ENCODE results near the gene TDRD10. TPM values are rescaled to one million over a fixed set of nuclear protein-coding genes. Genes with fewer than 3 reads are reported as not detected.

Gene TDRD10
- total and polyA plus RNA-seq, 2 of the 4 experiments (the other 2 are of a cell fraction): not detected

DNA sequence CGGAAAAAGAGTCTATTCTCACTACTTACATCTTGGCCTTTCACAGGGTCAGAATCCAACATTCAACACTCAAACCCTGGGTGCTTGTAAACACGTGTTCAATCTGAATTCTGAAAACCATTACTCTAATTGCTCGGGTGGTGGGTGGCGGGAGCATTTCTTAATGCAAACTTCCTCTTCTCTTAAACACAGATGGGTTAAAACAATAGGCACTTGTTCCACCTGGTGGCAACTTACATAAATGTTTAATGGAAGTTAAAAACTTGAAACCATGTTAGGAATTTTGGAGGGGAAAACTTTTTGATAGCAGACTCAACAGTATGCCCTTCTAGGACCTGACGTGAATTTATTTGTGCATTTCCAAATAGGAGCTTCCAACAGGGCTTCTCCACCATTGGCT lies 23.4 kb upstream of the TDRD10 start:
- in situ Hi-C loops (cut with MboI; ENCODE audit: low sequenced_read_pairs): no loop called here
- H3K4me2 ChIP-seq (ENCODE audit: low read depth, low read length): no peak overlapping the region
- CTCF ChIA-PET: interaction anchor here (1.0 to 2.1 kb wide), 8 partner anchors 8 to 470 kb away, joined by 3 to 14 read pairs (median 3); no protein-coding TSS in a partner anchor
- H2AFZ ChIP-seq (replicated peaks; ENCODE audit: low read length, poor library complexity): no peak overlapping the region
- no peak overlapping the region for H2AK5ac ChIP-seq (ENCODE audit: low read depth, low read length)
- H4K8ac ChIP-seq (ENCODE audit: low read depth in 2 of 2, low read length in 2 of 2): no peak overlapping the region
- H2BK120ac ChIP-seq (ENCODE audit: low read depth, low read length): no peak overlapping the region
- intact Hi-C loops (cut with micrococcal nuclease): loop anchor here (2.0 to 10.0 kb wide), 3 partner anchors 72 to 606 kb away; no protein-coding TSS in a partner anchor
- no peak overlapping the region for H3K18ac ChIP-seq (ENCODE audit: low read depth, low read length)
- H3K9ac ChIP-seq (ENCODE audit: low read depth, low read length): no peak overlapping the region
- no peak overlapping the region for H2BK15ac ChIP-seq (ENCODE audit: low read depth, low read length)
- BruUV-seq (replicated peaks): no TSS peak
- no peak overlapping the region for H3K56ac ChIP-seq (ENCODE audit: extremely low read depth, insufficient read depth, low read length)
- no peak overlapping the region for H3K27ac ChIP-seq (ENCODE audit: insufficient read depth, low read length)
- H3K27me3 ChIP-seq (ENCODE audit: control insufficient read depth, insufficient read depth, low read length): peaks cover 5% of the 10 kb centered on the region; the same call in 1 of the 2 replicates
- H2BK20ac ChIP-seq (ENCODE audit: low read depth, low read length): no peak overlapping the region
- H3K9me1 ChIP-seq (ENCODE audit: insufficient read depth, low read length): peaks cover 6% of the 10 kb centered on the region; the same call in 1 of the 2 replicates
- H3K4ac ChIP-seq (ENCODE audit: low read depth, low read length): no peak overlapping the region
- peak overlapping the region; percentile 47 for H2AK9ac ChIP-seq (replicated peaks; ENCODE audit: low read depth, low read length, poor library complexity)
- no peaks in the 10 kb centered on the region; the same call in 1 of the 2 replicates for H3K4me1 ChIP-seq (ENCODE audit: control insufficient read depth, insufficient read depth, low read length)
- H3K23ac ChIP-seq (ENCODE audit: low read depth, low read length): no peak overlapping the region
- H3K4me3 ChIP-seq (ENCODE audit: insufficient read depth, low read depth, low read length): no peak overlapping the region
- H4K5ac ChIP-seq (ENCODE audit: low read depth, low read length): no peak overlapping the region
- no peak overlapping the region for H4K91ac ChIP-seq (ENCODE audit: insufficient read depth, low read depth, low read length)
- DNase-seq: peak; percentile 34
- no peaks in the 10 kb centered on the region for H3K9me3 ChIP-seq (ENCODE audit: control insufficient read depth, insufficient read depth, low read length)
- WGBS, 2 experiments (ENCODE audit: extremely low coverage in 2 of 2, insufficient read length in 1 of 2): no CpG with 5 or more reads among the region's 5 CpGs
- no peaks in the 10 kb centered on the region for H4K20me1 ChIP-seq (ENCODE audit: insufficient read depth, low read length)
- dilution Hi-C loops (cut with HindIII; ENCODE audit: low sequenced_read_pairs, unreplicated experiment): no loop called here
- POLR2A ChIA-PET (ENCODE audit: unreplicated experiment): no interaction called here
- H3K36me3 ChIP-seq (ENCODE audit: control insufficient read depth, insufficient read depth, low read length): no peaks in the 10 kb centered on the region
- H3K14ac ChIP-seq (replicated peaks; ENCODE audit: low read depth, low read length): no peak overlapping the region
- no peak overlapping the region for H2BK5ac ChIP-seq (ENCODE audit: low read depth, low read length, poor library complexity, severe bottlenecking)
- H3K79me1 ChIP-seq (ENCODE audit: low read depth in 1 of 2, low read length in 2 of 2): no peaks in the 10 kb centered on the region
- peak; percentile 29; the same call in 1 of the 2 replicates for TF ChIP-seq SMC3 (IDR thresholded peaks at IDR 0.05; ENCODE audit: low read depth, low read length)
- no peak for TF ChIP-seq RAD21 (IDR thresholded peaks at IDR 0.05; ENCODE audit: low read length)
- TF ChIP-seq, protein P1, sequence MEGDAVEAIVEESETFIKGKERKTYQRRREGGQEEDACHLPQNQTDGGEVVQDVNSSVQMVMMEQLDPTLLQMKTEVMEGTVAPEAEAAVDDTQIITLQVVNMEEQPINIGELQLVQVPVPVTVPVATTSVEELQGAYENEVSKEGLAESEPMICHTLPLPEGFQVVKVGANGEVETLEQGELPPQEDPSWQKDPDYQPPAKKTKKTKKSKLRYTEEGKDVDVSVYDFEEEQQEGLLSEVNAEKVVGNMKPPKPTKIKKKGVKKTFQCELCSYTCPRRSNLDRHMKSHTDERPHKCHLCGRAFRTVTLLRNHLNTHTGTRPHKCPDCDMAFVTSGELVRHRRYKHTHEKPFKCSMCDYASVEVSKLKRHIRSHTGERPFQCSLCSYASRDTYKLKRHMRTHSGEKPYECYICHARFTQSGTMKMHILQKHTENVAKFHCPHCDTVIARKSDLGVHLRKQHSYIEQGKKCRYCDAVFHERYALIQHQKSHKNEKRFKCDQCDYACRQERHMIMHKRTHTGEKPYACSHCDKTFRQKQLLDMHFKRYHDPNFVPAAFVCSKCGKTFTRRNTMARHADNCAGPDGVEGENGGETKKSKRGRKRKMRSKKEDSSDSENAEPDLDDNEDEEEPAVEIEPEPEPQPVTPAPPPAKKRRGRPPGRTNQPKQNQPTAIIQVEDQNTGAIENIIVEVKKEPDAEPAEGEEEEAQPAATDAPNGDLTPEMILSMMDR (conservative IDR thresholded peaks at IDR 0.05; ENCODE audit: low read depth, low read length): 0 out of 2 replicates have a peak, but pooled peaks have one; percentile 5
- no peak for ATAC-seq (ENCODE audit: low read depth)

Data from IMR-90 (cell line).